ENCODE results near the gene ABLIM3.

The ABLIM3 gene

DNA sequence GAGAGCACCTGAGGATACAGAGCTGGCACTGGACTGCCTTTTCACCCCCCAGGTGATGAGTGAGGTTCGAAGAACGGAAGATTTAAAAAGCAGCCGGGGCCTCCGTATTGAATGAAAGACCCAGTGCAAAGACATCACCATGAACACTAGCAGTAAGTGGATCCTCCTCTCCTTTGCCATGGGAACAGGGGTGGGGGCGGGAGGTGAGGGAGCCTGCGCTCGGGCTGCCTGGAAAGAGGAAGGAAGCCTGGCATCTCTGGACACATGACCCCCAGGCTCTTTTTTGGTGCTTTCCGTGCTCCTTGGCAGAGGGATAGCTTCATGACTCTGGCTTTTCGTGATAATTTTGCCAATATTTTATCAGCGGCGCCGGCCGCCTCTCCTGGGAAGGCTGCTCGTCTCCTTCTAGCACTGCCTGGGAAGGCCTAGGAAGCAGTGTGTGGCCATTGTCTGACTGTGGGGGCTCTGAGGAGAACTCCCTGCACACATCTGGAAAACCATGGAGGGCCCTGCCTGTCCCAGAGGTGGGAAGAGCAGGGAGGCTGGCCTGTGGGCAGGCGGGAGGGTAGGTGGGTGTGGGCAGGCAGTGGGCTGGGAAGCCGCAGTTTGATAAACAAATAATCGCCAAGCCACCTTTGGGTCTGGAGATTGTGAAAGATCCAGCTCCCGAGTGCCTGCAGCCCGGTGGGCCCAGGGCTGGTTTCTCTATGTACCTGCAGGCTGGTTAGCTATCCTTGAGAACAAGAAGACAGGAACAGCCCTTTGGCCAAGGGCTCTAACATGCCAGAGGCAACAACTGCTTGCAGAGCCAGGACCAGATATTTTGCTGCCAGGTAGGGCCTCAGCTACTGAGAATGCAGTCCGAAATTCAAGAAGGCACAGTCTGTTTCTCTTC is 911 bp downstream of the ABLIM3 start:
- H3K4me3 ChIP-seq (ENCODE audit: low read depth, low read length) = no peak overlapping the region
- TF ChIP-seq, protein P1, sequence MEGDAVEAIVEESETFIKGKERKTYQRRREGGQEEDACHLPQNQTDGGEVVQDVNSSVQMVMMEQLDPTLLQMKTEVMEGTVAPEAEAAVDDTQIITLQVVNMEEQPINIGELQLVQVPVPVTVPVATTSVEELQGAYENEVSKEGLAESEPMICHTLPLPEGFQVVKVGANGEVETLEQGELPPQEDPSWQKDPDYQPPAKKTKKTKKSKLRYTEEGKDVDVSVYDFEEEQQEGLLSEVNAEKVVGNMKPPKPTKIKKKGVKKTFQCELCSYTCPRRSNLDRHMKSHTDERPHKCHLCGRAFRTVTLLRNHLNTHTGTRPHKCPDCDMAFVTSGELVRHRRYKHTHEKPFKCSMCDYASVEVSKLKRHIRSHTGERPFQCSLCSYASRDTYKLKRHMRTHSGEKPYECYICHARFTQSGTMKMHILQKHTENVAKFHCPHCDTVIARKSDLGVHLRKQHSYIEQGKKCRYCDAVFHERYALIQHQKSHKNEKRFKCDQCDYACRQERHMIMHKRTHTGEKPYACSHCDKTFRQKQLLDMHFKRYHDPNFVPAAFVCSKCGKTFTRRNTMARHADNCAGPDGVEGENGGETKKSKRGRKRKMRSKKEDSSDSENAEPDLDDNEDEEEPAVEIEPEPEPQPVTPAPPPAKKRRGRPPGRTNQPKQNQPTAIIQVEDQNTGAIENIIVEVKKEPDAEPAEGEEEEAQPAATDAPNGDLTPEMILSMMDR (IDR thresholded peaks at IDR 0.05; ENCODE audit: low read depth, low read length, missing control alignments) = no peak
- DNase-seq (ENCODE audit: low read depth) = no peak

DNA sequence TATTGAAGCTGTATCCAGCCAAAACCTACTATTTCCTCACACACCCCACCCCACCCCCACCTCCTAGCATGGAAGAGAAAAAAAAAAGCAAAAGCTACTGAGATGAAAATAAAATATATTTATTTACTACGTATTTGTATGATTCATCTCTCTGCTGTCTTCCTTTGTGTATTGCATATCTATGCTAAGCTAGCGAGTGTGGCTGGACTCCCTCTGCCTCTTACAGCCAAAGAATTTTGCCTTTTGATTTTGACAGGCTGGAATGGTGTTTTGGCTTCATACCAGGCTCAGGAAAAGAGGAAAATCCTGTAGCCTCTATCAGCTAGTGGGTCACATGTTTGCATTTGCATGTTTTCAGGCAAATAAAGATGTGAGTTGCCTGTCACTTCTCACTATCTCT is 2.2 kb downstream of the ABLIM3 start:
- H3K4me3 ChIP-seq (ENCODE audit: low read depth, low read length) = no peak overlapping the region
- TF ChIP-seq, protein P1 (IDR thresholded peaks at IDR 0.05; ENCODE audit: low read depth, low read length, missing control alignments) = no peak
- no peak for DNase-seq (ENCODE audit: low read depth)

DNA sequence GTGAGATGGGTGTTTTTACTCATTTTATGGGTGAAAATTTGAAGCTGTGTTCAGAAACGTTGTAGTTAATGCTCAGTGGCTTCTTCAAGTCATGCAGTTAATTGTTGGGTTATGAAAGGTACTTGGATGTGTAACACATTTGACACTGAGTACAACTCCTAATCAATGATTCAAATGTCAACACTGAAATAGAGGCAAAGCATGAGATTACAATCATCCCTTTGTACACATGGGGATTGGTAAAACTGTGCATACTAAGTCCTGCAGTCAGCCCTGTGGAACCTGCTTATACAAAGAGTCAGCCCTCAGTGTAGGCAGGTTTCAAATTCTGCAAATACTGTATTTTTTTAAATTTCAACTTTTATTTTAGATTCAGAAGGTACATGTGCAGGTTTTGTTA is 3.3 kb downstream of the ABLIM3 start:
- TF ChIP-seq, protein P1 (IDR thresholded peaks at IDR 0.05; ENCODE audit: low read depth, low read length, missing control alignments) = no peak
- H3K4me3 ChIP-seq (ENCODE audit: low read depth, low read length) = no peak overlapping the region
- DNase-seq (ENCODE audit: low read depth) = no peak

DNA sequence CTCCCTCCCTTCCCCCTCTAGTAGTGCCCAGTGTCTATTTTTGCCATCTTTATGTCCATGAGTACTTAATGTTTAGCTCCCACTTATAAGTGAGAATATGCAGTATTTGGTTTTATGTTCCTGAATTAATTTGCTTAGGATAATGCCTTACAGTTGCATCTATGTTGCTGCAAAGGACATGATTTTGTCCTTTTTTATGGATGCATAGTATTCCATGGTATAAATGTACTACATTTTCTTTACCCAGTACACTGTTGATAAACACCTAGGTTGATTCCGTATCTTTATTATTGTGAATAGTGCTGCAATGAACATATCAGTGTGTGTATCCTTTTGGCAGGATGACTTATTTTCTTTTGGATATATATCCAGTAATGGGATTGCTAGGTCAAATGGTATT is 3.8 kb downstream of the ABLIM3 start:
- no peak for DNase-seq (ENCODE audit: low read depth)

DNA sequence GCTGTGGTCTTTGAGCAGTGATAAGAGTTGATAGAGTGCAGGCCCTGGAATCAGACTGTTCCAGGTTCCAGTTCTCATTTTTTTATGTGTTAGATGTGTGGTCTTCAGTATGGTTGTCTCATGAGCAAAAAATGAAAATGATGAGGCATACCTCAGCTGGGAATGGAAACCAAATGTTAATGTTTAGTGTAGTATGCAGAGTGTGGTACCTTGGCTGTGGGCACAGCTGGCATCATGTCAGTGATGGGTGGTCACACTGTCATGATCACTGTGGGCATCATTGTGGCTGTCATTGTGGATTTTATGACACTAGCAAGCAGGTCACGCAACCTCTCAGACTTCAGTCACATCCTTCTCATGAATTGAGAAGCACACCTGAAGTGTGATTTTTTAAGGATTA is 6.4 kb downstream of the ABLIM3 start:
- no peak for DNase-seq (ENCODE audit: low read depth)
- H3K4me3 ChIP-seq (ENCODE audit: low read depth, low read length) = no peak overlapping the region
- TF ChIP-seq, protein P1 (IDR thresholded peaks at IDR 0.05; ENCODE audit: low read depth, low read length, missing control alignments) = no peak

More for the DNA sequence above, 3.8 kb downstream of the ABLIM3 start:
- H3K4me3 ChIP-seq (ENCODE audit: low read depth, low read length) = no peak overlapping the region
- TF ChIP-seq, protein P1 (IDR thresholded peaks at IDR 0.05; ENCODE audit: low read depth, low read length, missing control alignments) = no peak

DNA sequence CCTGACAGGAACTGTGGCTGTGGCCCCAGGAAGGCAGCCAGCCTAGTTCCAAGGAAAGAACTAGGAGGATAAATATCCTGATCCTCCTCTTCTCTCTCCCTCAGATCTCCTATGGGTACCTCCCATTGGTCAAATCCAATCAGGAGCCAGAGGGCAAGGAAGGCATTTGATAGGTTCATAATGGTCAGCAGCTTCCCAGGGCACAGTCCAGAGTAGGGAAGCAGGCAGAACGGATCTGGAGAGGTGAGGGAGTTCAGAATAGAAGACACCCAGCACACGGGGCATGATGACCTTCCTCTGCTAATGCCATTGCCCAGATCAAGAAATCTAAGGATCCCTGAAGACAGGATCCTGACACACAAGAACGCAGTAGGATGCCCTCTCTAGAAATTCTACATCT is 8.6 kb downstream of the ABLIM3 start:
- H3K4me3 ChIP-seq (ENCODE audit: low read depth, low read length) = no peak overlapping the region
- TF ChIP-seq, protein P1 (IDR thresholded peaks at IDR 0.05; ENCODE audit: low read depth, low read length, missing control alignments) = no peak
- DNase-seq (ENCODE audit: low read depth) = no peak

DNA sequence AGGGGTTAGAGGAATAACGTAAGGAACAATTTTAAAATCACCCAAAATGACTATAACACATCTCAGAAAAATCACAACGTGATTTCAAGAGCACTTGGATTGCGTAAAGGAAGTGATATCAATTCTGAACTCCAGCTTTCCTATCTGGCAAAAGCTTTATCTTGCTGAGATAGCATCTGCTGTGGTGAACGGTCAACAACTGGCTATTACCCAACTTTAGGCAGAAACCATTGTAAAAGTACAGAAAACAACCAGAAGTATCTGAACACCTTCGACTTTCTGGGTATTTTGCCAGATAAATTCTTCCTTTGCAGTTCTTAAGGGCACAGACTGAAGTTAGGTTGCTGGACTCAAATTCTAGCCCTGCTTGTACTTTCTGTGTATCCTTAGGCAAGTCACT is 9.2 kb downstream of the ABLIM3 start:
- TF ChIP-seq, protein P1 (IDR thresholded peaks at IDR 0.05; ENCODE audit: low read depth, low read length, missing control alignments) = no peak
- no peak overlapping the region for H3K4me3 ChIP-seq (ENCODE audit: low read depth, low read length)
- no peak for DNase-seq (ENCODE audit: low read depth)
